ENCODE results near the gene HIRIP3. TPM values are rescaled to one million over a fixed set of nuclear protein-coding genes. Genes with fewer than 3 reads are reported as not detected.

The HIRIP3 gene
- total and polyA plus RNA-seq, 2 donors from 2014 or later = 16.0 to 18.7 TPM

GRCh38 chr16:29951625-29952365 lies 43.6 kb downstream of the HIRIP3 start:
- no peak for TF ChIP-seq CTCF (IDR thresholded peaks at IDR 0.05; ENCODE audit: borderline replicate concordance, extremely low read depth, insufficient read depth)
- no peak for DNase-seq
- intact Hi-C loops (cut with DNase I) = no loop called here

DNA sequence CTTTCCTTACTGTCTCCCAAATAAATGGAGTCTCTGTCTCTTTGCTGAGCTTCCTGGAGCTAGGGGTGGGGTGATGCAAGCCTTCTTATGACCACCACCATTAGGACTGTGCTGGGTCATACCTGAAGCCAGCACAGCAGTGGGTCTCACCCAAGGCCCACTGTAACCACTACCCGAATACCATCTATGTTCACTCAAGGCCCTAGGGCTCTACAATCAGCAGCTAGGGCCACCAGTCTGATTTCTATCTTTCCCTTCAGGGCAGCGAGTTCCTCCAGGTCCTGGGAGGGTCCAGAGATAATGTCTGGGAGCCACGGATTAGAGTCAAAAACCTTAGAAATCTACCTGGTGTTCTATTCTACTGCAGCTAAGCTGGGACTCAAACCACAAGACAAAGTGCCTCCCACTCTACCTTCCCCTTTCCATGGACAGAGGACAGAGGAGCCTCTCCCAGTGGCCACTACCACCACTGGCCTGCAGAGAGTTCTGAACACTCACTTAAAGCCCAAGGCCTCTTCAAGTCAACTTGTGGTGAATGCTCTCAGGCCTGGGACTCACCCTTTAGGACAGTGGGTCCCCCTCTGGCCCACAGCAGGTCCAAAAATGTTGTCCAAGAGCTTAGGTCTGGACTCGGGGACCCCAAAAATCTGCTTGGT lies 44.5 kb downstream of the HIRIP3 start:
- intact Hi-C loops (cut with DNase I) = no loop called here
- Histone ChIP-seq H3K4me3 (ENCODE audit: low read length in 3 of 3) (no peak overlapping the region), H3K27ac (ENCODE audit: low read depth in 2 of 2, low read length in 2 of 2) (no peak overlapping the region), H3K9ac (ENCODE audit: low read length in 3 of 3) (no peak overlapping the region), H3K27me3 (ENCODE audit: control insufficient read depth, insufficient read depth, low read length) (no peaks in the 10 kb centered on the region), H3K4me1 (ENCODE audit: control insufficient read depth in 2 of 3, insufficient read depth in 2 of 3, low read depth in 1 of 3, low read length in 3 of 3) (no peaks in the 10 kb centered on the region), H3K9me3 (ENCODE audit: control insufficient read depth in 2 of 3, insufficient read depth in 1 of 3, low read length in 3 of 3) (no peaks in the 10 kb centered on the region), H3K36me3 (ENCODE audit: control insufficient read depth in 2 of 3, insufficient read depth in 3 of 3, low read length in 3 of 3) (no peaks in the 10 kb centered on the region)
- FAIRE-seq (no peak), DNase-seq (no peak)
- TF ChIP-seq CTCF (IDR thresholded peaks at IDR 0.05; ENCODE audit: borderline replicate concordance, extremely low read depth, insufficient read depth) = no peak

More at GRCh38 chr16:29951625-29952365, 43.6 kb downstream of the HIRIP3 start:
- no peak overlapping the region for H3K27ac ChIP-seq (ENCODE audit: low read depth in 2 of 2, low read length in 2 of 2)
- no peak overlapping the region for H3K4me3 ChIP-seq (ENCODE audit: low read length in 3 of 3)
- H3K27me3 ChIP-seq (ENCODE audit: control insufficient read depth, insufficient read depth, low read length) = no peaks in the 10 kb centered on the region
- no peaks in the 10 kb centered on the region for H3K4me1 ChIP-seq (ENCODE audit: control insufficient read depth in 2 of 3, insufficient read depth in 2 of 3, low read depth in 1 of 3, low read length in 3 of 3)
- H3K36me3 ChIP-seq (ENCODE audit: control insufficient read depth in 2 of 3, insufficient read depth in 3 of 3, low read length in 3 of 3) = no peaks in the 10 kb centered on the region
- no peak for FAIRE-seq
- no peaks in the 10 kb centered on the region for H3K9me3 ChIP-seq (ENCODE audit: control insufficient read depth in 2 of 3, insufficient read depth in 1 of 3, low read length in 3 of 3)
- H3K9ac ChIP-seq (ENCODE audit: low read length in 3 of 3) = no peak overlapping the region

DNA sequence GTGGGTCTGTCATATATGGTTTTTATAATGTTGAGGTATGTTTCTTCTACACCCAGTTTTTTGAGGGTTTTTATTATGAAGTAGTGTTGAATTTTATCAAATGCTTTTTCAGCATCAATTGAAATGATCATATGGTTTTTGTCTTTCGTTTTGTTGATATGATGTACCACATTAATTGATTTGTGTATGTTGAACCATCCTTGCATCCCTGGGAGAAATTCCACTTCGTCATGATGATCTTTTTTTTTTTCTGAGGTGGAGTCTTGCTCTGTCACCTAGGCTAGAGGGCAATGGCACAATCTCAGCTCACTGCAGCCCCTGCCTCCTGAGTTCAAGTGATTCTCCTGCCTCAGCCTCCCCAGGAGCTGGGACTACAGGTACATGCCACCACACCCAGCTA lies 47.5 kb downstream of the HIRIP3 start:
- Histone ChIP-seq H3K27me3 (ENCODE audit: control insufficient read depth, insufficient read depth, low read length) (no peaks in the 10 kb centered on the region), H3K36me3 (ENCODE audit: control insufficient read depth in 2 of 3, insufficient read depth in 3 of 3, low read length in 3 of 3) (no peaks in the 10 kb centered on the region), H3K9ac (ENCODE audit: low read length in 3 of 3) (no peak overlapping the region), H3K27ac (ENCODE audit: low read depth in 2 of 2, low read length in 2 of 2) (no peak overlapping the region), H3K9me3 (ENCODE audit: control insufficient read depth in 2 of 3, insufficient read depth in 1 of 3, low read length in 3 of 3) (no peaks in the 10 kb centered on the region), H3K4me3 (ENCODE audit: low read length in 3 of 3) (no peak overlapping the region), H3K4me1 (ENCODE audit: control insufficient read depth in 2 of 3, insufficient read depth in 2 of 3, low read depth in 1 of 3, low read length in 3 of 3) (peaks cover 0 to 6% (median 3%) of the 10 kb centered on the region in 3 donors)
- DNase-seq = no peak
- intact Hi-C loops (cut with DNase I) = no loop called here
- TF ChIP-seq CTCF (IDR thresholded peaks at IDR 0.05; ENCODE audit: borderline replicate concordance, extremely low read depth, insufficient read depth) = no peak
- no peak for FAIRE-seq

Data from kidney (tissue), 14 donors.